HEK293 (cell line): ENCODE measurements around the gene TTLL11.

Experiments
- CTCF ChIA-PET: fragments of 350-600 bp; formaldehyde crosslinking; extraction: SDS; loops from one replicate; lab custom pipeline; 2021; ENCODE audit warnings: antibody characterized with exemption; lab: Yijun Ruan, JAX
- POLR2A ChIA-PET: fragments of 300-600 bp; formaldehyde crosslinking; extraction: SDS; loops from one replicate; lab custom pipeline; 2020; ENCODE audit warnings: antibody characterized with exemption, inconsistent platforms; lab: Yijun Ruan, JAX
- H3K27ac ChIP-seq: fragments of 200-500 bp; sonication (Bioruptor generic); 2 replicates; pipeline ENCODE4 v1.5.1; 2014; ENCODE audit warnings: low read depth, low read length, control low read depth, inconsistent platforms; ENCODE audit errors: extremely low read depth
- H3K36me3 ChIP-seq, 2 experiments: fragments of 200-500 bp in 1 of 2; sonication (Bioruptor generic) in 1 of 2; 1 replicate in 1 of 2; 2 replicates in 1 of 2; pipeline ENCODE4 v1.5.1; 2014 to 2017; ENCODE audit warnings: inconsistent platforms in 2 of 2, low read length in 2 of 2; ENCODE audit not compliant: control insufficient read depth in 2 of 2, insufficient read depth in 1 of 2
- H3K4me1 ChIP-seq: fragments of 200-500 bp; sonication (Bioruptor generic); 2 replicates; pipeline ENCODE4 v1.5.1; 2014; ENCODE audit warnings: mild to moderate bottlenecking, low read length, inconsistent platforms; ENCODE audit not compliant: control insufficient read depth, insufficient read depth
- H3K4me3 ChIP-seq: 2 replicates; pipeline ENCODE4 v1.5.1; 2011; ENCODE audit warnings: low read depth, mild to moderate bottlenecking, control low read depth, low read length, moderate library complexity
- H3K9me3 ChIP-seq: fragments of 200-500 bp; sonication (Bioruptor generic); 2 replicates; pipeline ENCODE4 v1.5.1; 2014; ENCODE audit warnings: low read depth, low read length, inconsistent platforms; ENCODE audit not compliant: control insufficient read depth, insufficient read depth
- HOXA7 ChIP-seq: sonication (generic); formaldehyde crosslinking; IDR thresholded peaks from 2 replicates; pipeline ENCODE4 v1.8.1; 2022; ENCODE audit warnings: missing genetic modification reagents, borderline replicate concordance
- IKZF3 ChIP-seq: fragments of 450-650 bp; IDR thresholded peaks from 2 replicates; pipeline ENCODE4 v1.5.0; 2018; ENCODE audit warnings: missing biosample characterization, mild to moderate bottlenecking, missing genetic modification characterization, moderate library complexity
- KLF10 ChIP-seq: fragments of 450-650 bp; IDR thresholded peaks from 2 replicates; pipeline ENCODE4 v1.5.1; 2018; ENCODE audit warnings: missing biosample characterization, mild to moderate bottlenecking, missing genetic modification characterization
- SETDB1 ChIP-seq: IDR thresholded peaks from one replicate; pipeline ENCODE4 v1.6.1; 2017; ENCODE audit warnings: mild to moderate bottlenecking, low read length, moderate library complexity, mixed read lengths; ENCODE audit not compliant: insufficient read length
- ZBTB20 ChIP-seq: fragments of 450-650 bp; formaldehyde crosslinking; IDR thresholded peaks from 2 replicates; pipeline ENCODE4 v1.5.1; 2016; ENCODE audit warnings: missing biosample characterization, missing genetic modification characterization
- ZNF132 ChIP-seq: fragments of 450-650 bp; formaldehyde crosslinking; IDR thresholded peaks from 2 replicates; pipeline ENCODE4 v1.5.1; 2017; ENCODE audit warnings: missing biosample characterization, missing genetic modification characterization, borderline replicate concordance
- ZNF214 ChIP-seq: fragments of 450-650 bp; formaldehyde crosslinking; IDR thresholded peaks from 2 replicates; pipeline ENCODE4 v1.5.1; 2017; ENCODE audit warnings: missing biosample characterization, mild to moderate bottlenecking, missing genetic modification characterization, borderline replicate concordance
- ZNF223 ChIP-seq: fragments of 450-650 bp; formaldehyde crosslinking; IDR thresholded peaks from 2 replicates; pipeline ENCODE4 v1.5.1; 2016; ENCODE audit warnings: missing biosample characterization, missing genetic modification characterization
- ZNF23 ChIP-seq: fragments of 450-650 bp; formaldehyde crosslinking; IDR thresholded peaks from 2 replicates; pipeline ENCODE4 v1.5.1; 2016; ENCODE audit warnings: missing biosample characterization, missing genetic modification characterization, borderline replicate concordance
- ZNF335 ChIP-seq: fragments of 450-650 bp; formaldehyde crosslinking; conservative IDR thresholded peaks from 2 replicates; pipeline ENCODE4 v1.5.1; 2016; ENCODE audit warnings: missing biosample characterization, missing genetic modification characterization
- ZNF341 ChIP-seq: fragments of 450-650 bp; formaldehyde crosslinking; IDR thresholded peaks from 2 replicates; pipeline ENCODE4; 2016; ENCODE audit warnings: low read depth, missing biosample characterization, missing genetic modification characterization
- ZNF530 ChIP-seq: fragments of 450-650 bp; formaldehyde crosslinking; IDR thresholded peaks from 2 replicates; pipeline ENCODE4 v1.5.1; 2016; ENCODE audit warnings: low read depth, missing biosample characterization, missing genetic modification characterization
- ZNF623 ChIP-seq: fragments of 450-650 bp; formaldehyde crosslinking; IDR thresholded peaks from 2 replicates; pipeline ENCODE4 v1.5.1; 2016; ENCODE audit warnings: missing biosample characterization, missing genetic modification characterization
- ZNF629 ChIP-seq: fragments of 450-650 bp; formaldehyde crosslinking; IDR thresholded peaks from 2 replicates; pipeline ENCODE4 v1.5.1; 2017; ENCODE audit warnings: missing biosample characterization, missing genetic modification characterization
- ZNF654 ChIP-seq: fragments of 450-650 bp; formaldehyde crosslinking; IDR thresholded peaks from 2 replicates; pipeline ENCODE4 v1.5.1; 2016; ENCODE audit warnings: low read depth, missing biosample characterization, missing genetic modification characterization
- ZNF776 ChIP-seq: fragments of 450-650 bp; formaldehyde crosslinking; IDR thresholded peaks from 2 replicates; pipeline ENCODE4 v1.5.0; 2017; ENCODE audit warnings: missing biosample characterization, missing genetic modification characterization, borderline replicate concordance
- TF ChIP-seq, protein P1 (sequence below): fragments of 450-650 bp; formaldehyde crosslinking; IDR thresholded peaks from 2 replicates; pipeline ENCODE4 v1.5.1; 2016; ENCODE audit warnings: missing biosample characterization, missing genetic modification characterization
- TF ChIP-seq, protein P2 (sequence below): fragments of 450-650 bp; formaldehyde crosslinking; IDR thresholded peaks from 2 replicates; pipeline ENCODE4; 2016; ENCODE audit warnings: missing biosample characterization, missing genetic modification characterization
- TF ChIP-seq, protein P3 (sequence below): fragments of 450-650 bp; formaldehyde crosslinking; IDR thresholded peaks from 2 replicates; pipeline ENCODE4 v1.5.1; 2016; ENCODE audit warnings: missing biosample characterization, missing genetic modification characterization, borderline replicate concordance
- TF ChIP-seq, protein P4 (sequence below): fragments of 450-650 bp; formaldehyde crosslinking; IDR thresholded peaks from 2 replicates; pipeline ENCODE4 v1.5.1; 2016; ENCODE audit warnings: missing biosample characterization, missing genetic modification characterization

The TTLL11 gene

DNA sequence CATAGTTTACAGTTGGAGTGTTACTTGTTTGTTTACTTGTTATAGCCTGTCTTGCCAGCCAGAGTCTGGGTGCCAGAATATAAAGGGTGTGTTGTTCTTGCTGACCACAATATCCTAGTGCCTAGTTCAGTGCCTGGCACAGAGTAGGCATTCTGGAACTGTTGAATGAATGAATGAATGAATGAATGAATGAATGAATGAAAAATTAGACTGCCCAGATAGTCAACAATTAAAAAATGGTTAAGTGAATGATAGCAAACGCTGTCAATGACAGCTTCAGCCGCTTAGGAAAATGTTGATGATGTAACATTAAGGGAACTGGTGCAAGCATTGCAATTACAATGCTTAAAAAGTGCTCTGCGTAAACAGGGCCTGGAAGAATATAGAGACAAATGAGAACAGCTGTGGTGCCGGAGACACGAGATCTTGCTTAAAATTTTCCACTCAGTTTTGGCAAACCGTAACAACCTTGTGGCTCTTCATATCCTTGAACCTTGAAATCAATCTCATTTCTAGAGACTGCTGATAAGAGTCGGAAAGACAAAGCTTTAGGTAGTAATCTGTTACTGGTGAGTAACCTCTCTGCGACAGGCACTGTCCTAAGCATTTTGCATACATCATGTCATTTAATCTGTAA, 4.7 kb upstream of the TTLL11 start:
- POLR2A ChIA-PET = no interaction called here
- H3K4me3 ChIP-seq = no peak overlapping the region
- CTCF ChIA-PET = interaction anchor here (0.6 to 8.5 kb wide), 20 partner anchors 11 to 893 kb away, joined by 3 to 371 read pairs (median 8); partner anchors contain the start of genes MORN5, MRRF, NDUFA8 and RBM18
- H3K9me3 ChIP-seq = no peaks in the 10 kb centered on the region
- no peaks in the 10 kb centered on the region for H3K36me3 ChIP-seq
- TF ChIP-seq ZNF335 (tag by site-specific recombination) = peak; percentile 29; the same call in 1 of the 2 replicates
- no peak for TF ChIP-seq ZNF530
- H3K4me1 ChIP-seq = no peaks in the 10 kb centered on the region
- H3K27ac ChIP-seq = no peak overlapping the region

DNA sequence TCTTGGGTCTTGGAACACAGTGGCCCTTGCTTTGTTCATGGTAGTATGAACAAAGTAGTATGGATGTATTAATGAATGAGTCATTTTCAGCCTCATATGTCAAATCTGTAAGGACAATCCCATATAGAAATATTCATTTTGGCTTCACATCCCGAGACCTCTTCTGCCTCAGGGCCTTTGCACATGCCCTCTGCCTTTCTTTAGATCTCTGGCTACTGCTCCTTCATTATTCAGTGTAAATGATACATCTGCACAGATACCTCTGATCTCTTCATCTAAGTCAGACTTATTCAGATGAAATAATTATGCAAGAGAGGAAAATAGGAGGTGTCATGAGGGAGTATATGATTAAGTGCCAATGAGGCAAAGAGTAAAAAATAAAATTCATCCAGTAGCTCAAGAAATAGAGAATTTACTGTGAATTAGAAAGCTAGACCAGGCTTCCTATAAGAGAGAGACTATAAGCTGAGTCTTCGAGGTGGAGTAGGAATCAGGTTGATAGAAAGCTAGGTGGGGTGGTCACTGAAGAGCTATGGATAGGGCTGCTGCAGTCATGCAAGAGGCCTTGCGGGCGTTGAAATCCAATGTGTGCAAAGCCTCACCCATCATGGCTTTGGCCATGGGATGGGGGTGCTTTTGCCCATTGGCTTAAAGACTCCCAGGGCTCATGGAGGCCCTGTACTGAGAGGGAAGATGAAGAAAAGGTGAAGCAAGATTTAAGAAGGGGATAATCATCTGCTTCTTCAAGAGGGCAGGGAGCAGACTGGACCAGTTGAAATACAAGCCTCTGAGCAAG, 3.7 kb upstream of the TTLL11 start:
- Histone ChIP-seq H3K27ac (no peak overlapping the region), H3K36me3 (no peaks in the 10 kb centered on the region), H3K4me1 (no peaks in the 10 kb centered on the region), H3K9me3 (no peaks in the 10 kb centered on the region), H3K4me3 (no peak overlapping the region)
- CTCF ChIA-PET = interaction anchor here (0.7 to 8.5 kb wide), 10 partner anchors 10 to 713 kb away, joined by 3 to 371 read pairs (median 18); no protein-coding TSS in a partner anchor
- POLR2A ChIA-PET = no interaction called here
- no peak for TF ChIP-seq ZNF132 (tag by site-specific recombination)
- peak; percentile 31; the same call in 1 of the 2 replicates for TF ChIP-seq ZNF623 (tag by site-specific recombination)

DNA sequence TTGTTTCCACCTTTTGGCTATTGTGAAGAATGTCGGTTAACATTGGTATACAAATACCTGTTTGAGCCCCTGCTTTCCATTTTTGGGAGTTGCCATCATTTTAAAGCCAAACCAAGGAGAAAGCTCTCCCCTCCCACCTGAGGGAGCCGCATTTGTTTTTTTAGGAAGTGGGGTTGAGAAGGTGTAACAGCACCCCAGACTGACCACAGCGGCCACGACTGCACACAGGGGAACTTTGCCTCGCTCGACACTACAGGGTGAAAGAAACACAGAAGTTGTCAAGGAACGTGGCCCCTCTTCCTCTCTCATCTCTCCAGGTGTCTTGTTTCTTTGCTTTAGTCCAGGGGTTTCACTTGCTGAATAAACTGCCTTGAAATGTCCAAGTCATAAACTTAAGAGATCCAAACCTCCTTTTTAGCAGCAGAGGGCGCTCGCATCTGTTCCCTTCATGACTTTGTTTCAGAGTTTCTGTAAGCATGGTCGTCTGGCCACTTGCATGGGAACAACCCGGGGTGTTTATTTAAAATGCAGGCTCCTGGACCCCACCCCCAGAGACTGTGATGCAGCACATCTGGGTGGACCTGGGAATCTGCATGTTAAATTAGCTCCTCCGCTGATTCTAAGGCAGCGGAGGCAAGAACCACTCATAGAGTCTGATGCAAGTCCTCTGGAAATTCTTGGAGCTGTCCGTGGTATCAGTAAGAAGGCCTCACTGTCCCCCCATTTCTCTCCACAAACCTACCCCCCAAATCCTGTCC, 2.1 kb upstream of the TTLL11 start:
- H3K4me1 ChIP-seq = no peaks in the 10 kb centered on the region
- no peaks in the 10 kb centered on the region for H3K9me3 ChIP-seq
- no peaks in the 10 kb centered on the region for H3K36me3 ChIP-seq
- ChIA-PET CTCF (interaction anchor here (0.6 to 8.5 kb wide), 15 partner anchors 10 to 578 kb away, joined by 3 to 371 read pairs (median 4); no protein-coding TSS in a partner anchor), POLR2A (no interaction called here)
- H3K4me3 ChIP-seq = no peak overlapping the region
- no peak overlapping the region for H3K27ac ChIP-seq
- TF ChIP-seq SETDB1 = no peak
- TF ChIP-seq ZNF341 (tag by site-specific recombination) = no peak
- TF ChIP-seq ZNF629 (tag by site-specific recombination) = no peak
- no peak for TF ChIP-seq ZNF223 (tag by site-specific recombination)
- TF ChIP-seq, protein P1, sequence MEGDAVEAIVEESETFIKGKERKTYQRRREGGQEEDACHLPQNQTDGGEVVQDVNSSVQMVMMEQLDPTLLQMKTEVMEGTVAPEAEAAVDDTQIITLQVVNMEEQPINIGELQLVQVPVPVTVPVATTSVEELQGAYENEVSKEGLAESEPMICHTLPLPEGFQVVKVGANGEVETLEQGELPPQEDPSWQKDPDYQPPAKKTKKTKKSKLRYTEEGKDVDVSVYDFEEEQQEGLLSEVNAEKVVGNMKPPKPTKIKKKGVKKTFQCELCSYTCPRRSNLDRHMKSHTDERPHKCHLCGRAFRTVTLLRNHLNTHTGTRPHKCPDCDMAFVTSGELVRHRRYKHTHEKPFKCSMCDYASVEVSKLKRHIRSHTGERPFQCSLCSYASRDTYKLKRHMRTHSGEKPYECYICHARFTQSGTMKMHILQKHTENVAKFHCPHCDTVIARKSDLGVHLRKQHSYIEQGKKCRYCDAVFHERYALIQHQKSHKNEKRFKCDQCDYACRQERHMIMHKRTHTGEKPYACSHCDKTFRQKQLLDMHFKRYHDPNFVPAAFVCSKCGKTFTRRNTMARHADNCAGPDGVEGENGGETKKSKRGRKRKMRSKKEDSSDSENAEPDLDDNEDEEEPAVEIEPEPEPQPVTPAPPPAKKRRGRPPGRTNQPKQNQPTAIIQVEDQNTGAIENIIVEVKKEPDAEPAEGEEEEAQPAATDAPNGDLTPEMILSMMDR (tag by site-specific recombination) = peak; percentile 21; the same call in 1 of the 2 replicates
- TF ChIP-seq ZBTB20 (tag by site-specific recombination) = peak; percentile 53; the same call in 1 of the 2 replicates
- TF ChIP-seq ZNF776 (tag by site-specific recombination) = no peak
- TF ChIP-seq IKZF3 = no peak
- TF ChIP-seq, protein P2, sequence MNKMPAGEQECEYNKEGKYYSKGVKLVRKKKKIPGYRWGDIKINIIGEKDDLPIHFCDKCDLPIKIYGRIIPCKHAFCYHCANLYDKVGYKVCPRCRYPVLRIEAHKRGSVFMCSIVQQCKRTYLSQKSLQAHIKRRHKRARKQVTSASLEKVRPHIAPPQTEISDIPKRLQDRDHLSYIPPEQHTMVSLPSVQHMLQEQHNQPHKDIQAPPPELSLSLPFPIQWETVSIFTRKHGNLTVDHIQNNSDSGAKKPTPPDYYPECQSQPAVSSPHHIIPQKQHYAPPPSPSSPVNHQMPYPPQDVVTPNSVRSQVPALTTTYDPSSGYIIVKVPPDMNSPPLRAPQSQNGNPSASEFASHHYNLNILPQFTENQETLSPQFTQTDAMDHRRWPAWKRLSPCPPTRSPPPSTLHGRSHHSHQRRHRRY = no peak
- no peak for TF ChIP-seq HOXA7
- TF ChIP-seq ZNF23 (tag by site-specific recombination) = no peak
- TF ChIP-seq KLF10 (tag by site-specific recombination) = no peak
- TF ChIP-seq, protein P3, sequence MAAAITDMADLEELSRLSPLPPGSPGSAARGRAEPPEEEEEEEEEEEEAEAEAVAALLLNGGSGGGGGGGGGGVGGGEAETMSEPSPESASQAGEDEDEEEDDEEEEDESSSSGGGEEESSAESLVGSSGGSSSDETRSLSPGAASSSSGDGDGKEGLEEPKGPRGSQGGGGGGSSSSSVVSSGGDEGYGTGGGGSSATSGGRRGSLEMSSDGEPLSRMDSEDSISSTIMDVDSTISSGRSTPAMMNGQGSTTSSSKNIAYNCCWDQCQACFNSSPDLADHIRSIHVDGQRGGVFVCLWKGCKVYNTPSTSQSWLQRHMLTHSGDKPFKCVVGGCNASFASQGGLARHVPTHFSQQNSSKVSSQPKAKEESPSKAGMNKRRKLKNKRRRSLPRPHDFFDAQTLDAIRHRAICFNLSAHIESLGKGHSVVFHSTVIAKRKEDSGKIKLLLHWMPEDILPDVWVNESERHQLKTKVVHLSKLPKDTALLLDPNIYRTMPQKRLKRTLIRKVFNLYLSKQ (tag by site-specific recombination) = no peak
- TF ChIP-seq, protein P4, sequence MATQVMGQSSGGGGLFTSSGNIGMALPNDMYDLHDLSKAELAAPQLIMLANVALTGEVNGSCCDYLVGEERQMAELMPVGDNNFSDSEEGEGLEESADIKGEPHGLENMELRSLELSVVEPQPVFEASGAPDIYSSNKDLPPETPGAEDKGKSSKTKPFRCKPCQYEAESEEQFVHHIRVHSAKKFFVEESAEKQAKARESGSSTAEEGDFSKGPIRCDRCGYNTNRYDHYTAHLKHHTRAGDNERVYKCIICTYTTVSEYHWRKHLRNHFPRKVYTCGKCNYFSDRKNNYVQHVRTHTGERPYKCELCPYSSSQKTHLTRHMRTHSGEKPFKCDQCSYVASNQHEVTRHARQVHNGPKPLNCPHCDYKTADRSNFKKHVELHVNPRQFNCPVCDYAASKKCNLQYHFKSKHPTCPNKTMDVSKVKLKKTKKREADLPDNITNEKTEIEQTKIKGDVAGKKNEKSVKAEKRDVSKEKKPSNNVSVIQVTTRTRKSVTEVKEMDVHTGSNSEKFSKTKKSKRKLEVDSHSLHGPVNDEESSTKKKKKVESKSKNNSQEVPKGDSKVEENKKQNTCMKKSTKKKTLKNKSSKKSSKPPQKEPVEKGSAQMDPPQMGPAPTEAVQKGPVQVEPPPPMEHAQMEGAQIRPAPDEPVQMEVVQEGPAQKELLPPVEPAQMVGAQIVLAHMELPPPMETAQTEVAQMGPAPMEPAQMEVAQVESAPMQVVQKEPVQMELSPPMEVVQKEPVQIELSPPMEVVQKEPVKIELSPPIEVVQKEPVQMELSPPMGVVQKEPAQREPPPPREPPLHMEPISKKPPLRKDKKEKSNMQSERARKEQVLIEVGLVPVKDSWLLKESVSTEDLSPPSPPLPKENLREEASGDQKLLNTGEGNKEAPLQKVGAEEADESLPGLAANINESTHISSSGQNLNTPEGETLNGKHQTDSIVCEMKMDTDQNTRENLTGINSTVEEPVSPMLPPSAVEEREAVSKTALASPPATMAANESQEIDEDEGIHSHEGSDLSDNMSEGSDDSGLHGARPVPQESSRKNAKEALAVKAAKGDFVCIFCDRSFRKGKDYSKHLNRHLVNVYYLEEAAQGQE = peak; percentile 92
- TF ChIP-seq ZNF214 (tag by site-specific recombination) = no peak
- peak; percentile 24; the same call in 1 of the 2 replicates for TF ChIP-seq ZNF654 (tag by site-specific recombination)
